Transverse colon (tissue), 4 donors: Measurements from ENCODE around the gene MPP2.

Experiments
- CTCF ChIP-seq, 5 experiments: fragments of 200-600 bp in 3 of 5; fragments of 450-650 bp in 2 of 5; sonication (generic) in 3 of 5; IDR thresholded peaks; 1 replicate in 2 of 5; 2 replicates in 3 of 5; pipeline ENCODE4 v1.5.1; 2016 to 2017; ENCODE audit warnings: antibody characterized with exemption in 5 of 5, inconsistent platforms in 3 of 5, mild to moderate bottlenecking in 2 of 5, moderate library complexity in 1 of 5
- POLR2AphosphoS5 ChIP-seq, 3 donors: sonication (generic); formaldehyde crosslinking; IDR thresholded peaks; one replicate each; pipeline ENCODE4 v1.6.1; 2016; ENCODE audit warnings: antibody characterized with exemption in 3 of 3

GRCh38 chr17:43826206-43826605 lies 81.1 kb downstream of the MPP2 start:
- TF ChIP-seq POLR2AphosphoS5 (IDR thresholded peaks at IDR 0.05) (no peak), CTCF (IDR thresholded peaks at IDR 0.05) (no peak)
